Kidney (tissue), 14 donors: ENCODE measurements around the gene BICC1. TPM values are rescaled to one million over a fixed set of nuclear protein-coding genes. Genes with fewer than 3 reads are reported as not detected.

Source experiments
- DNase-seq, 5 donors: peaks; one replicate each; pipeline ENCODE4 v3.0.0-alpha.2; 2013 to 2020
- FAIRE-seq: peaks from 2 replicates; lab custom pipeline; 2012; peaks lifted over from hg19 to GRCh38; lab: Jason Lieb, UNC
- H3K27ac ChIP-seq, 2 donors: one replicate each; pipeline ENCODE4 v1.7.0; 2013; ENCODE audit warnings: low read depth in 2 of 2, low read length in 2 of 2, inconsistent platforms in 1 of 2
- H3K27me3 ChIP-seq: one replicate; pipeline ENCODE4 v1.7.1; 2013; ENCODE audit warnings: low read length, inconsistent platforms; ENCODE audit not compliant: control insufficient read depth, insufficient read depth
- H3K36me3 ChIP-seq, 3 donors: one replicate each; pipeline versions ENCODE4 v1.7.0 to v1.7.1; 2013; ENCODE audit warnings: low read length in 3 of 3, control low read depth in 1 of 3, inconsistent platforms in 1 of 3; ENCODE audit not compliant: insufficient read depth in 3 of 3, control insufficient read depth in 2 of 3
- H3K4me1 ChIP-seq, 3 donors: one replicate each; pipeline versions ENCODE4 v1.7.0 to v1.7.1; 2013; ENCODE audit warnings: low read length in 3 of 3, inconsistent platforms in 1 of 3, low read depth in 1 of 3; ENCODE audit not compliant: control insufficient read depth in 2 of 3, insufficient read depth in 2 of 3
- H3K4me3 ChIP-seq, 3 donors: one replicate each; pipeline versions ENCODE4 v1.7.0 to v1.8.1; 2013; ENCODE audit warnings: low read length in 3 of 3, control low read depth in 1 of 3, inconsistent platforms in 1 of 3
- H3K9ac ChIP-seq, 3 donors: one replicate each; pipeline versions ENCODE4 v1.7.0 to v1.7.1; 2013; ENCODE audit warnings: low read length in 3 of 3, control low read depth in 1 of 3, inconsistent platforms in 1 of 3
- H3K9me3 ChIP-seq, 3 donors: one replicate each; pipeline versions ENCODE4 v1.7.0 to v1.7.1; 2013; ENCODE audit warnings: low read length in 3 of 3, control low read depth in 1 of 3, inconsistent platforms in 1 of 3; ENCODE audit not compliant: control insufficient read depth in 2 of 3, insufficient read depth in 1 of 3
- intact Hi-C: fragments of 100-400 bp; cut with DNase I; formaldehyde crosslinking; loops from one replicate; pipeline ENCODE4 v1.11.1; 2022
- polyA plus RNA-seq: library from polyadenylated mRNA; stranded (reverse); fragments of 350-450 nt; fragmentation: Illumina TruSeq; extraction: RNeasy Lipid Tissue Mini Kit (QIAGEN cat#74804); gene quantifications from one replicate; pipeline ENCODE4 v1.2.3, GENCODE V29; 2014; ENCODE audit warnings: low read depth, low replicate concordance; ENCODE audit not compliant: insufficient read depth
- total RNA-seq: library from RNA; stranded (reverse); fragmentation: NEBNext Ultra II Directional; extraction: Animal tissue kit (Norgen Biotek cat#: 25700); gene quantifications from one replicate; pipeline ENCODE4 v1.2.1, GENCODE V29; 2021
- TF ChIP-seq, protein P1 (sequence below): IDR thresholded peaks from 3 replicates; pipeline ENCODE4 v1.5.1; 2012; ENCODE audit warnings: mild to moderate bottlenecking, moderate library complexity, borderline replicate concordance; ENCODE audit not compliant: insufficient read depth; ENCODE audit errors: extremely low read depth
- donor health status: control.
- donor health status: control.
- donor health status: control.
- donor health status: control.
- donor health status: control.
- donor health status: DM: yes; HTN: yes; CAD: no.
- donor health status: Normal renal cell carcinoma (clear cell type).

Gene BICC1
- total and polyA plus RNA-seq, 2 donors from 2014 or later = 21.0 to 136 TPM

DNA sequence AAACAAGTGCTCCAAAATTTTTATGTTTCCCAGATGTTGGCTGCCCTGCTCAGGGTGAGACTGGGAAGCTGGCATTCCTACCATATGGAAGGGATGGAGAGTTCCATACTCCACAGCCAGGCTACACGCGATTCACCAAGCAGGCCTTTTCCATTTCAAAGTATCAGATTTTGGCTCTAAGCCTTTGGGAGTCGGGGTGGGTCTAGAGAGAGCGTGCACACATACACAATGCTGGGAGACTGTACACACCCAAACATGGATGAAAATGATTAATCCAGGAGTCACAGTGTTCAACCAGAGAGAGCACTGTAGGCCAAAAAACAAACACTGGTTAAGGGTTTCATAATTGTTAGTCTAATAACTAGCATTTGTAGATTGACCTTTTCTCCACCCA lies 295.0 kb downstream of the BICC1 start:
- Histone ChIP-seq H3K36me3 (peaks cover 4 to 14% (median 9%) of the 10 kb centered on the region in 3 donors), H3K4me1 (peaks cover 0 to 11% (median 5%) of the 10 kb centered on the region in 3 donors), H3K9me3 (no peaks in the 10 kb centered on the region), H3K4me3 (no peak overlapping the region), H3K9ac (no peak overlapping the region), H3K27me3 (no peaks in the 10 kb centered on the region), H3K27ac (no peak overlapping the region)
- intact Hi-C loops = no loop called here
- no peak for DNase-seq
- TF ChIP-seq, protein P1, sequence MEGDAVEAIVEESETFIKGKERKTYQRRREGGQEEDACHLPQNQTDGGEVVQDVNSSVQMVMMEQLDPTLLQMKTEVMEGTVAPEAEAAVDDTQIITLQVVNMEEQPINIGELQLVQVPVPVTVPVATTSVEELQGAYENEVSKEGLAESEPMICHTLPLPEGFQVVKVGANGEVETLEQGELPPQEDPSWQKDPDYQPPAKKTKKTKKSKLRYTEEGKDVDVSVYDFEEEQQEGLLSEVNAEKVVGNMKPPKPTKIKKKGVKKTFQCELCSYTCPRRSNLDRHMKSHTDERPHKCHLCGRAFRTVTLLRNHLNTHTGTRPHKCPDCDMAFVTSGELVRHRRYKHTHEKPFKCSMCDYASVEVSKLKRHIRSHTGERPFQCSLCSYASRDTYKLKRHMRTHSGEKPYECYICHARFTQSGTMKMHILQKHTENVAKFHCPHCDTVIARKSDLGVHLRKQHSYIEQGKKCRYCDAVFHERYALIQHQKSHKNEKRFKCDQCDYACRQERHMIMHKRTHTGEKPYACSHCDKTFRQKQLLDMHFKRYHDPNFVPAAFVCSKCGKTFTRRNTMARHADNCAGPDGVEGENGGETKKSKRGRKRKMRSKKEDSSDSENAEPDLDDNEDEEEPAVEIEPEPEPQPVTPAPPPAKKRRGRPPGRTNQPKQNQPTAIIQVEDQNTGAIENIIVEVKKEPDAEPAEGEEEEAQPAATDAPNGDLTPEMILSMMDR = no peak
- FAIRE-seq = no peak

DNA sequence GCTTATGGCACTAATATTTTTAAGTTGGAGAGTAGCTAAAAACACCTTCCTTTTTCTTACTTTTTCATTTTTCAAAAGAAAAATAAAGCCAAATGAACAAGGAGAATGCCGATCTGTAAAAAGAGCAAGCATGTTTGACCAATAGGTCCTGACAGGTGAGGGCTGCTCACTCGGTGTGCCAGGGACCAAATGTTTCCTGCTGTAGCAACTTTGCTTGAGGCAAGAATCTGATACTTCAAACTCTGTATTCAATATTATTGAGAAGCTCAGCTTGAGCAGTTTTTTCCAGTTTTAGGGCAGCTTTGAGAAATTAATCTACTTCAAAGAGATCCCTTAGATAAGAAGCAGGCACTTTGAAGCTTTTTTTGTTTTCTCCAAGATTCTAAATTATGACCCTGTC lies 298.1 kb downstream of the BICC1 start:
- no peak overlapping the region for H3K4me3 ChIP-seq
- H3K27me3 ChIP-seq = no peaks in the 10 kb centered on the region
- peaks cover 2 to 16% (median 6%) of the 10 kb centered on the region in 3 donors for H3K36me3 ChIP-seq
- peaks cover 0 to 11% (median 7%) of the 10 kb centered on the region in 3 donors for H3K4me1 ChIP-seq
- H3K9ac ChIP-seq = no peak overlapping the region
- no peak for DNase-seq
- no peak overlapping the region for H3K27ac ChIP-seq
- intact Hi-C loops = no loop called here
- FAIRE-seq = no peak
- TF ChIP-seq, protein P1 = no peak
- H3K9me3 ChIP-seq = no peaks in the 10 kb centered on the region

DNA sequence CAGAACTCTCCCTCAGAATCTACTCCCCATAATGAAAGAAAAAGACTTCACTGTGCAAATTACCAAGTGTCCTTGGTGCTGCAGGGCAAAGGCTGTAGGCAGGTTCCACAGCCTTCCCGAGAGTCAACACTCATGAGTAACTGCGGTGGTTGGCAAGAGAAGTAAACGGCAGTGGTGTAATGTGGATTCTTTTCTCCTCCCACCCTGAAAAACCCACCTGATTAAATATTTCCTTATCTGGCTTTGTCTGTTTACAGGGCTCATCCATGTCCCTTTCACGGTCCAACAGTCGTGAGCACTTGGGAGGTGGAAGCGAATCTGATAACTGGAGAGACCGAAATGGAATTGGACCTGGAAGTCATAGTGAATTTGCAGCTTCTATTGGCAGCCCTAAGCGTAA lies 300.9 kb downstream of the BICC1 start:
- no peaks in the 10 kb centered on the region for H3K27me3 ChIP-seq
- no peak overlapping the region for H3K9ac ChIP-seq
- DNase-seq (no peak), FAIRE-seq (no peak)
- H3K4me3 ChIP-seq = no peak overlapping the region
- peaks cover 4 to 26% (median 16%) of the 10 kb centered on the region in 3 donors for H3K4me1 ChIP-seq
- H3K36me3 ChIP-seq = peaks cover 2 to 9% (median 3%) of the 10 kb centered on the region in 3 donors
- TF ChIP-seq, protein P1 = no peak
- H3K27ac ChIP-seq = no peak overlapping the region
- intact Hi-C loops = no loop called here
- no peaks in the 10 kb centered on the region for H3K9me3 ChIP-seq
